GM18505 (cell line): Measurements from ENCODE around the gene NRP1.

Experiments used
- ATAC-seq: cut with Tn5 transposase; IDR thresholded peaks from one replicate; pipeline ENCODE4 v1.9.1; 2021; ENCODE audit not compliant: unreplicated experiment
- POLR2A ChIP-seq: IDR thresholded peaks from 4 replicates; pipeline ENCODE4 v1.6.1; 2011; ENCODE audit warnings: borderline replicate concordance; ENCODE audit not compliant: insufficient read depth, insufficient read length; ENCODE audit errors: extremely low read depth

Gene NRP1

DNA sequence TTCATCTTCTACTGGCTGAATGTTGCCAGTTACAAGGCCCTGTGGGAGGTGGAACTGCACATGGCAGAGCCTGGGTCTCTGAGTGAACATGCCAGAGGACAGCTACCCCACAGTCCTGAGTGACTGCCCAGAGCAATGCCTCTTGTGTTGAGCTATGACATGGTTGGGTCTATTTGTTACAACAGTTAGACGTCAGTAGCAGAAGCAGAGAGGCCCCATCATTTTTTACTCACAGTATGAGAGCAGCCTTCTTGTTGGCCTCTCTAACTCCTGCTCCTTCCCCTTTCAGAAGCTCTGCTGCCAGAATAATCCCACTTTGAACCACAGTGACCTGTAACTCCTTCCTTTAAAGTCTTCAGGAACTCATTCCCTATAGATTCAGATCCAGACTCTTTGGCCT, 30.8 kb upstream of the NRP1 start:
- no peak for TF ChIP-seq POLR2A
- no peak for ATAC-seq

DNA sequence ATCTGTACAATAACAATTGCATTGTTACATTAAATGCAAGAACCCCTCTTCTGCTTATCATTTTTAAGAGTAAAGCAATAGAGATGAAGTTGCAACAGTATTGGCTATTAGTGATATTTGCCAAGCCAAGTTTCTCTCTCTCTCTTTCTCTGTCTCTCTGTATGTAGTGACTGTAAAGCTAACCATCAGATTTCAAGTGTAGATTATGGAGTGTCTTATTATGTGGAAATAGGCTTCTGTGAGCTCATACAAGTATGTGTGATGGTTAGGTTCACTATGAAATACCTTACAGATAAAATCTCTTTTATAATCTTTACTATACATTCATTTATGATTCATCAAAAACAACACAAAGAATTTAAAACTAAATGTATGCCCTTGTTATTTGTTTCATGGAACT, 28.6 kb upstream of the NRP1 start:
- TF ChIP-seq POLR2A: no peak
- ATAC-seq: no peak

DNA sequence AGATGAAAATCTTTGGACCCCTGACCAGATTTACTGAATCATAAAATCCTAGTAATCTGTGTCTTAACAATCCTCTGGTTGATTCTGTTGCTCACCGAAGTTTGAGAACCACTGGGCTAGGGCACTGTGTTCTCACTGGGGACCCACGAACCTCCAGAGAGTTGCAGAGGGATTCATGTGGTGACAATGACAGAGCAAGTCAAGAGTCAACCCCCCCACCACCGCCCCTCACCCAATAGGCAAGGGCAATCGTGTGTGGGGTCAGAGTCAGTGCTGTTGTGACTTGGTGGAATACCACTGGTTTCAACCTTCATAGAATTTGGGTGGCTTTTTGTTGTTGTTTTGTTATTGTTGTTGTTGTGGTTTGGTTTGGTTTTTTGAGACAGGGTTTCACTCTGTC, 23.5 kb upstream of the NRP1 start:
- no peak for TF ChIP-seq POLR2A
- ATAC-seq: no peak

DNA sequence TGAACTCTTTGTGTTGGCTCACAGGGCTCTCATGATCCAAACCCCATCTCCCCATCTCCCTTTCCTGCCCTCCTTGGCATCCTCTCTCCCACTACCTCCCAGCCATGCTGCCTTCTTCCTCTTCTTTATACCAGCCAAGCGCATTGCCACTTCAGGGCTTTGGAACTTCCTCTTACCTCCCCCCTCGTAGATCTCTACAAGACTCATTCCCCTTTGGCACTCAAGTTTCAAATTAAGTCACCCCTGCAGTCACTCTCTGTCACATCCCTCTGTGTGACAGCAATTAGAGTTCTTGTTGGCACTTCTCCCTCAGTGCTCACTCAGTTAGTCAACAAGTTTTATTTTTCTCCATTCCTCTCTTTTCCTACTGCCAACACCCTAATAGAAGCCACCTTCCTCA, 20.8 kb upstream of the NRP1 start:
- no peak for TF ChIP-seq POLR2A
- no peak for ATAC-seq

DNA sequence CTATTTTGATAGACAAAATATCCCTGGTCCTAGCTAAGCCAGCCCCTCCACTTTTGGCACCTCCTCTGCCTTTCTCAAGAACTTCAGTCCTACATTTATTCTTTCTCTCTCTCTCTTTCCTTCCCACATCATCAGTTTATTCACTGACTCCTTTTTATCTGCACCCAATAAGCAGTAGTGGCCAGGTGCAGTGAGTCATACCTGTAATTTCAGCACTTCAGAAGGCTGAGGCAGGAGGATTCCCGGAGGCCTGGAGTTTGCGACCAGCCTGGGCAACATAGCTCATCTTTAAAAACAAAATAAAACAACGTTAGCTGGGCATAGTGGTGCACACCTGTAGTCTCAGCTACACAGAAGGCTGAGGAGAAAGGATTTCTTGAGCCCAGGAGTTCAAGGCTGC, 19.4 kb upstream of the NRP1 start:
- ATAC-seq: no peak
- no peak for TF ChIP-seq POLR2A

DNA sequence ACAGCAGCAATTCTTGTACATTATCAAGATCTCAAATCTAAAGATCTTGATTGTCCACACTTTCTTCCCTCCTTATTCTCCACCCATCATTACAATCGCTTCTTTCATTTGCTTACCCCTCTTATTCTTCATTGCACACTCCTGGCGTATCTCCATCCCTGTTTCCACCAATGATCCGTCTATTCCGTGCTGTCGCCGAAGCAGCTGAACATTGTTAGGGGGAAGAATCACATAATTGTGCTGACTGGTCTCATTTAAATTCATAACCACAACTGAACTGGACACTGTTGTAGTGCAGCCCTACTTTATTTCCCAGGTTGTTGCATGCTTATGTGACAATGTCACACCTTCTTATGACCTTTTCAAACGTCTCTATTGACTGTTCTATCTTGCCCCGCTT, 18.9 kb upstream of the NRP1 start:
- no peak for ATAC-seq
- no peak for TF ChIP-seq POLR2A

DNA sequence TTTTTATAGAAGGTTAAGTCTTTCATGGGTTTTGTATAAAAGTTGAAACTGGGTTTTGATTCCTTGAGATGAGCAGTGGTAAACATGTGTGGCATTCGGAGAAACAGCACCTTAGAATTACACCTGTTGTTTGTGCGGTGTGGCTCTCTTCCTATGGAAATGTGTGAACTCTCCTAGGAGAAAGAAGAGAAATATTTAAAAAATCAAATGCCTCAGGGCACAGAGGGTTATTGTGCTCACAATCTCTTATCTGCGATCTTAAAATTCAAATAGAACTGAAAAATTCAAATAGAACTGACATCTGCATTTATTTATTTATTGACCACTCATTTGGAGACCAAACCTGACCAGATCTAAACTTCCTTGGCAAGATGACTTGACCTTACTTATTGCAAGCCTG, 18.1 kb upstream of the NRP1 start:
- no peak for ATAC-seq
- TF ChIP-seq POLR2A: no peak

DNA sequence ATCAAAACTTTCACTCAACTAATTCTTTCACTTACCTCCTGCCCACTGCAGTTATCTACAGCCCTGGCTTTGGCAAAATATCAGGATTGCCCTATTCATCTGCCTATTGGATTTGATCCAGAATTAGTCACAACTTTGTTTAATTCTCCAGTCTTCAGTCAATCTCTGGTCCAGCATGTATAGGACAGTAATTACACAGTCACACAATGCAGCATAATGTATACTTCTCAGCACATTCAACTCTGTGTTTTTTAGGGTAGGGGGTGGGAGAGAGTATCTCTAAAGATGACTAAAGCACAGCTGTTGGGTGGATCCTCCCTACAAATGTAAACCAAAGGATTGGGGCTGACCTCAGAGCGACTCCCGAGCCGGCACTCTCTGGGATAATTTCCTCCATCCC, 17.7 kb upstream of the NRP1 start:
- no peak for ATAC-seq
- TF ChIP-seq POLR2A: no peak

DNA sequence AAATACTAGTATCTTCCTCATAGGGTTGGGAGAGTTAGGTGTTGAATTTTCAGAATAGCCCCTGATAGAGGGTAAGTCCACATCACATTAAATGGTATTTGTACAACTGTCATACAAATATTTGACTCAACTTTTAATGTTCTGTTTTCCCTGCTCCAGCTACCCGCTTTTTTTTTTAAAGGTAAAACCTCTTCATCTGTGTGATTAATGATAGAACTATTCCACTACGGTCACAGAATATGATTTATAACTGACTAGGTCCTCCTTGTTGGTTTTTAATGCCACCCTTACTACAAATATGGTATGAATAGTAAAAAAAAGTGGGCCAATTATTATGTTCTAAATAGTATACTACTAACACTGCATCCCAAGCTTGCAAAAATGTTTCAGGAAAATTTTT, 15.6 kb upstream of the NRP1 start:
- no peak for TF ChIP-seq POLR2A
- ATAC-seq: no peak

DNA sequence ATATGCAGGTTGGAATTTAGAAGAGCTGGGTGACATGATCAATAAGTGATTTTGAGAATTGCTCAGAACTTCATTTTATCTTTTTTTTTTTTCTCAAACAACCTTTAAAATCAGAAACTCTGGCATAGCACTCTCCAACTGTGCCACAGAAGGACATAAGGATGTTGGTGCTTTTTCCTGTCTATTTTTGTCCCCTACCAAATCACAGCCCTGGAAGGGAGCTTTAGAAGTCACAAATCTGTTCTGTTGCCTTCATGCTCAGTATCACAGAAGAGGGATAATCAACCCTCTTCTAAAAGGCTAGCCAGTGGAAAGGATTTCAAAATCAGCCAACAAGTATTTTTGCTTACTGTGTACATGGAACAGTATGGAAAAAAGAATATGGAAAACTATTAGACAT, 14.8 kb upstream of the NRP1 start:
- no peak for TF ChIP-seq POLR2A
- ATAC-seq: no peak

DNA sequence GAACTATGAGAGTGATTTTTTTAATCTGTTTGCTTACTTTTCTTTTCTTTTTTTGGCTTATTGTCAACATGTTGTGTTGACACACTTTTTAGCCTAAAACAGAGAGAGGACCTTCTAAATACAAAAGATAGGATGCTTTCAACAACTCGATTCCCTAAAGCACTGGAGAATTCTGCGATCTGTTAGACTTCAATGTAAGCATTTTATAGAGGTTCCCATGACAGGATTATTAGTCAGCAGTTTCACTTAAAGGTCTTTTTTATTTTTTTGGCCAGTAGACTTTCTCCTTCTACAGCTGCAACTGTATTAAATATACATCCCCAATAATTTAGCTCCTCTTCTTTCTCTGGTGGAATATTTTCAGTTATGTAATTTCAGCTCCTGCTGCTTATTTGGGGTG, 12.7 kb upstream of the NRP1 start:
- ATAC-seq: no peak
- TF ChIP-seq POLR2A: no peak

DNA sequence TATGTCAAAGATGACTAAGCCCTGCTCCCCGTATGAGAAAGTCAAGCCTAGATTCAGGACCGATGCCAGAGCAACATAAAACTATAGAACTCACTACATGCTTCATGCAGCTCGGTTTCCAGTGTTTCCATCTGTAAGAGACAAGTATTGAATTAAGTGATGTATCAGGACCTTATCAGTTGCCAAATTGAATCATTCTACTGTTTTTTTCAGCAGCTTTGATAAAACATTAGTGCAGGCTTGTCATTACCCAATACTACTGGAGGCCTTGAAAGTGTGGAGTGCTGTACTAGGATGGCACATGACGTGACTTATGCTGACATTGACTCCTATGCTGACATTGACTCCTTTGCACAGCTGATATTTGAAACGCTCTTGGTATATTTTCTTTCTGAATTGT, 10.8 kb upstream of the NRP1 start:
- no peak for ATAC-seq
- TF ChIP-seq POLR2A: no peak

DNA sequence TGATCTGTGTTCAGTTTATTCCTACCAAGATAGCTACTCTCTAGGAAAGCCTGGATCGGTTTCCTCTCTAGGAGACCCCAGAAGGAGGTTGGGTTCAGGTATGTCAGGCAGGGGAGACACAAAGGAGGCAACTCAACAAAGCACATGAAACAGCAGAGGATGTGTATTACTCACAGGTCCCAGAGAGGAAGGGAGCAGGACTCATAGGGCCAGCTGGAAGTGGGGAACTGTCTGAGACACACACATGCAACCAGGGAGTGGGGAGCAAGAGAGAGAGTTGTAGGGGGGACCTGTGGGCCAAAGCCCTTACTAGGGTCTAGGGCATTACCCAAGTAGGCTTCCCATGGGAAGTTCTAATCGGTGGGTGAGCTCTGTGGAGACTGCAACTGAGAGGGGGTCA, 10.2 kb upstream of the NRP1 start:
- no peak for ATAC-seq

DNA sequence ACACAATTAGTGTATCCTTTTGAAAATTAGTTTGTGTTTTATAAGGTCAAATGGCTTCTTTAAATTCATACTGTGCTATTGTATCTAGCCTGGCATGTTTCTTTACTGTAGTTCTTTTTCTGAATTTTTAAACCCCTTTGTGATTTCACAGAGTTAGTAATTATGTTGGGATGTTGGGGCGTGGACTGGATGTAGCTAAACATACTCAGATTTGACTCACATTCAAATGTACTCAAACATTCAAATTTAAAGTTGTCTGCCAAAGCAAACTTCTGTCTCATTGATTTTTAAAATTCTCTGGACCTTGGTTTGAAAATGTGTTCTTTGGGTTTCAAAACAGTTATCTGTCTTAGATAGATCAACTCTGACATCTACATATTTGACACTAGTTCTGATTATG, 7.2 kb upstream of the NRP1 start:
- TF ChIP-seq POLR2A: no peak

More for the DNA sequence above, 10.2 kb upstream of the NRP1 start:
- TF ChIP-seq POLR2A: no peak

DNA sequence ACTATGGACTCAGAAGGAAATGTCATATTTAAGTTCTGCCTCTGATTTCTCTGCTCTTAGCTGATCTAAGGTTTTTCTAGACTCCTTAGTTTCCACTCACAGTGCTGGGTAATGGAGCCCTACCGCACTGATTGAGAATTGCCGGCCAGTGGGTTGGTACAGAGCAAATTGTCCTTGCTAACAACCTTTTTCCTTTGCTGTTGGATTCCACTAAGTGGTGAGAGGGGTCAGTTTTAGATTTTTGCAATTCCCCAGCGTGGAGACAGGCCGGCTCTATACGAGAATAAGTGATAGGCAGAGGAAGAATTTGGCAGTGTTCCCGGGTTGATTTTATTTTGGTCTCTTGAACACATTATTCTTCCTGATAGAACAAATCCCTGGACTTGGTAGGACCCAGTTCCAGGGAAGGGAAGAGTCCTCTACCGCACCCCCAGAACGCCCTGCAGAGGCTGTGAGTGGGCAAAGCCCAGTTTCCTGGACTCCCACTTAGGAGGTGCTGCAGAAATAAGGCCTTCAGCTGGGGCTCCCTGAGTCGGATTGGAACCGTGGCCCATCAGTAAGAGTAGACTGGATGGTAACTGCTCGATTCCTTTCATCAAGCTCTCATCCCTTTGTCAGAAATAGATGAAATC, 3.0 kb upstream of the NRP1 start:
- no peak for TF ChIP-seq POLR2A
- no peak for ATAC-seq

More for the DNA sequence above, 7.2 kb upstream of the NRP1 start:
- ATAC-seq: no peak

DNA sequence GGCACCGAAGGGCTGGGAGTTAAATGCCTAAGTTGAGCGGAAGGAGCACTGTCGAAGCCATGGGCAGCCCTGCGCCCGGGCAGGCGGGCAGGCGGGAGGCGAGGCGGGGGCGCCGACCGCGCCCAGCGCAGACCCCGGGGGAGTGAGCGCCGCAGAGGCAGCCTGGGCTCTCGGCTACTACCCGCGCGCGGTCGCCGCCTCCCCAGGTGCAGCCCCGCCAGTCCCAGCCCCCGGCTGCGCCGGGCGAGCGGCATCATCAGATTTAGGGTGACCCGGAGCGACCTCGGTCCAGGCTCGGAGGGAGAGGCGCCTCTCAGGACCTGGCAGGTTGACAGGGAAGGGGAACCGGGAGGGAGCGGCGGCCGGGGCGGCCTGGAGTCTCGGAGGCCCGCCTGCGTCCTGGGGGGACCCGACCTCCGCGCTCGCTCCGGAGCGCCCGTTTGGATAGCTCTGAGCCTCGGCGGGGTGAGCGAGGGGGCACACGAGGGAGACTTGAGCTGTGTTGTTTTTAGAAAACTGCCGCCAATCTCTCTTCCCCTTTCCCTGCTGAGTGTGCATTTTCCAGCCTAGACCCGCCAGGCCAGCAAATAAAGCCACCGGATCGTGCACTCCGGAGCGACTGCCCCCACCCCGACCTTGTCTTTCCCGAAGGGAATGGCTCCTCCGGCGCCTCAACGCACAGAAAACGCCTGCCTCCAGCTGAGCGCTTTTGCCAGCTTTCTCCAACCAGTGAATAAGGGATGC, 2.3 kb upstream of the NRP1 start:
- no peak for ATAC-seq
- TF ChIP-seq POLR2A: no peak
